Panc1 (cell line): ENCODE data around the gene CCK.

Experiments
- CTCF ChIP-seq: fragments of 450-650 bp; IDR thresholded peaks from 2 replicates; pipeline ENCODE4 v1.5.1; 2017; ENCODE audit warnings: mild to moderate bottlenecking
- POLR2AphosphoS5 ChIP-seq: IDR thresholded peaks from 2 replicates; pipeline ENCODE4 v1.6.1; 2012; ENCODE audit warnings: mild to moderate bottlenecking, low read depth, low read length, moderate library complexity

- no peak for TF ChIP-seq CTCF
- no peak for TF ChIP-seq POLR2AphosphoS5
These were observed 55.3 kb downstream of the CCK start for GRCh38 chr3:42210726-42211125.
